ENCODE results near the gene GPR62.
A peak's percentile ranks its signal among the peaks of the same experiment; 100 is the strongest.

The GPR62 gene

GRCh38 chr3:51994530-51994929 is 39.3 kb downstream of the GPR62 start:
- DNase-seq = no peak

- peak; percentile 94 for DNase-seq
Observed at GRCh38 chr3:51995346-51996163, 40.4 kb downstream of the GPR62 start, which contains the start of gene RPL29. RPL29 (minus strand) TSS chr3:51995895; CDS start chr3:51995461, 434 bp downstream.

DNA sequence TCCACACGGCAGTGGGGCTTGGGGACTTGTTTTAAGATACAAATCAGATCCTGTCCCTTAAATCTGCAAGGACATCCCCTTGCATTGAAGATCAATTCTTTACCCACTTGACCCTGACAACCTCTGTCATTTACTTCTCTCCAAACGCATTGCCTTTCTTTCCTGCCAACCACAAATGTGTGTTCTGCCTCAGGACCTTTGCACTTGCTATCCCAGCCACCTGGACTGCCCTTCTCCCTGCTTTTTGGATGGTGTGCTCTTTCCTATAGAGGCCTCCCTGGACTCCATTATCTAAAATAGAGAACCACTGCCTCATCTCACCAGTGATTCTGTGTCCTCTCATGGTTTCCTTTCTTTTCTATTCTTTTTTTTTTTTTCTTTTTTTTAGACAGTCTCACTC is 42.0 kb downstream of the GPR62 start:
- DNase-seq = no peak

- no peak for DNase-seq
Observed at GRCh38 chr3:51997935-51998596, 42.9 kb downstream of the GPR62 start.

- no peak for DNase-seq
Observed at GRCh38 chr3:51998774-51999173, 43.6 kb downstream of the GPR62 start.

DNA sequence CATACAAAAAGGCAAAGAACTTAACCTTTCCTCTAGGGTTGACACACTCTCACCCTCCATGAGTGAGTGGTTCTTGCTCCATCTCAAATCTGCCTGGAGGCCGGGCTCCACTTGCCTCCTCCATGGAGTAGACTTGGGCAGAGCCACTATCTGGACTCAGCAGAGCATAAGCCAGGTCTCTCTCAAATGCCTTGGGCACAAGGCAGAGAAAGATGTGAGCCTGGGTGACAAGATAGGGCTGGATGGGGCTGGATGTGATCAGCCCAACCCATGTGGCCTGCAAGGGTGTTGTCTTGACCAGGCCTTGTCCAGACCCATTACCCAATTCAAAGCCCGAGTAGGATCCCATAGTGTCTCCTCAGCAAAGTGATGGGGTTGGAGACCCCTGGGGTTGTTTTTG is 44.7 kb downstream of the GPR62 start:
- no peak for DNase-seq

DNA sequence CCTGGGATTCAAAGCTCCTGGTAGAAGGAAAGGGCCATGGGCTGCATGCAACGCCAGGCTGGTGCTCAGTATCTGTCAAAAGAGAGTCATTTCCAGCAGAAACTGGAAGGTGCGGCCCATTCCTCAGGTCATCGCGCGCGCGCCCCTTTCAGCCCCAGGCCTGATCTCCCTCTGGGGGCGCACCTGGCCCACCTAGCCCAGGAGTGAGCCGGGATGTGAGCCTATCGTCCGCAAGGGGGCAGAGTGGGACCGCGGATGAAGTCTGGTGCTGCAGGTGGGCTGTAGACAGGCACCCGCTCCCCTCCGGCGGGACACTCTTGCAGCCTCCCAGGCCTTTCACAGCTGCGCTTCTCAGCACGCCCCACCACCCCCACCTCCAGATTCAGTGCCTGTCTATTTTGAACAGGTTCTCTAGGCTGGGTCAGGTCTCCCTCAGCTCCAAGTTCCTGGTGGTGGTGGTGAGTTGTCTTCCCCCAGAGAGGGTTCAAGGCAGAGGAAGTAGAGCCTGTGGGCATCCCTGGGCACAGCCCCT is 46.3 kb downstream of the GPR62 start:
- DNase-seq = peak; percentile 87

- no peak for DNase-seq
Observed at GRCh38 chr3:52002748-52003147, 47.6 kb downstream of the GPR62 start.

DNA sequence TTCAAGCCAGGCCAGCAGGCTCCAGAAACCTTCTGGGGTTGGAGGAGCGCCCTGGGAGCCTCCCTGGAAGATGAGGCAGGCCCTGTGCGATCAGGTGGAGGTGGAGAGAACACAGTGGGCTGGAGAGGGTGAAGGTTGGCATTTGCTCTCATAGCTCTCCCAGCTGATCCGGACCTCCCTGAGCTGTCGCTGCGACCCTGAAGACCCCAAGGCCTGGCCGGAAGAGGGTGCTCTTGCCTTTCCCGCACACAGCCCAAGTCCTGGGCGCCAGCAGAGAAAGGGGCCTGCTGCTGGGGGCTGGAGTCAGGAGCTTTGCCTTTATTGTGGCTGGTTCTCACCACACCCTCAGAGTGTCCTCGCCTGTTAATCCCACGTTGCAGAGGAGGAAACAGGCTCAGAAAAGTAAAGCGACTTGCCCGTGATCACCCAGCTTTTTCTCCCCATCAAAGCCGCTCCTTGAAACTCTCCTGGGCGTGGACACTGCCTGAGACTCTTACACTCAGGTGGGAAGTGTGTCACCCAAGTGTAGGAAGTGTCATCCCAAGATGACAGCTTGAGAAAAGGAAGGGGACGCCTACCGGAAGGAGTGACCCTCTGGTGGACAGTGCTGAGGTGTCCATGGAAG is 49.1 kb downstream of the GPR62 start:
- no peak for DNase-seq

DNA sequence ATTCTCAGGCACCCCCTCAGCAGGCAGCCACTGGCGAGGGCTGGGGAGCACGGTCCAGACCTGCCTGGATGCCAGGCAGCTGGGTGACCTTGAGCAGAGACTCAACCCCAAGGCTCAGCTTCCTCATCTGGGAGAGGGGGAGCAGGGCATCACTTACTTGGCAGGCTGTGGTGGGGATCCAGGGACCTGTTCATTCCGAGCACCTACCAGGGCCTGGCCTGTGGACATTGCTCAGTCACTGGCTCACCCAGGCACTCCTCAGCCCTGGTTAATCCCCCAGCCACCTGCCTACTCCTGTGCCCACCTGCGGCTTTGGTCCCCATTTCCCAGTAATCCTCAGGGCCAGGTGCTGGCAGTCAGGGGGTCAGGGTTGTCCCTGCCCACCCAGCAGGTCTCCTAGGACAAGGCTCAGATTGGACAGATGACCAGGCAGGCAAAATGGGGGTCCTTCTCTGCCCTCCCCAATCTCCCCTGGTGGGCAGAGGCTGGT is 49.8 kb downstream of the GPR62 start:
- no peak for DNase-seq

DNA sequence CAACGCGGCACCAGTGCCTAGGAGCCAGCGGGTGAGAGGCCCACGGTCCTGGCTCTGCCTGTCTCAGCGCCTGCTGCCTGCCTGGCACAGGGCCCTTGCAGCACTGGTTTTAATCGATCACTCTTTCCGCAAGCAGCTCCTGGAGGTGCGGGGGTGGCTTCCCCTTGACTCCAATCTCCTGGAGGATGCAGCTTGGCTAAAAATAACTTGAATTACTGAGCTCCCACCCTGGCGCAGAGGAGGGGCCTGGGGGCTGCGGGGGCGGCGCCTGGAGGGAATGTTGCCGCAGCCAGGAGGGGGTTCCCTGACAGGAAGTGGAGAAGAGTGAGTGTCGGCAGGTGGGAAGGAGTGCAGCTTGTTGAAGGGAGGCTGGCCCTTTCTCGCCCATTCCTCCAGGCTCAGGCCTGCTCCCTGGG is 50.4 kb downstream of the GPR62 start:
- no peak for DNase-seq

GRCh38 chr3:52006017-52006819 is 51.0 kb downstream of the GPR62 start:
- no peak for DNase-seq

DNA sequence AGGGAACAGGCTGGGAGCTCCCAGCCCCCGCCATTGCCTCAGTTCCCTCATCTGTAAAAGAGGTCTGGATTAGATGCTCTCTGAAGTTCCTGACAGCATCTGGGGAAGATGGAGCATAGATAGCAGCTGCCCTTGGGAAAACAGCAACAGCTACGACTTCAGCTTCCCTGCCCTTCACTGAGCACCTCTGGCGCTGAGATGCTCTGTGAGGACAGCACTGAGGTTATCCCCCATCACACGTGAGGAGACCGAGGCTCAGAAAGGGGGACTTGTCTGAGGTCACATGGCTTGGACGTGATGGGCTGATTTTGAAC is 51.6 kb downstream of the GPR62 start:
- no peak for DNase-seq

Measured in stimulated activated CD4-positive, alpha-beta T cell treated with anti-CD3 and anti-CD28 coated beads, Interleukin-4, amount 100 ng/mL, for 24 hours (primary cell).